Subcutaneous abdominal adipose tissue (tissue), 5 donors: ENCODE measurements around the gene AKAP13.
A peak's percentile ranks its signal among the peaks of the same experiment; 100 is the strongest.
"Not testable (repeated sequence)": the region's sequence is repeated elsewhere in the genome, so short reads cannot be mapped to it uniquely, and the experiment has no call there.

Source experiments
- H3K27ac ChIP-seq: one replicate; pipeline ENCODE4 v1.7.0; 2013; ENCODE audit warnings: low read depth, mild to moderate bottlenecking, inconsistent platforms, low read length, moderate library complexity
- H3K27me3 ChIP-seq, 5 donors: one replicate each; pipeline ENCODE4 v1.7.0; 2013; ENCODE audit warnings: low read length in 5 of 5, inconsistent platforms in 1 of 5; ENCODE audit not compliant: control insufficient read depth in 5 of 5, insufficient read depth in 4 of 5
- H3K36me3 ChIP-seq, 5 donors: one replicate each; pipeline ENCODE4 v1.7.0; 2013; ENCODE audit warnings: low read length in 5 of 5; ENCODE audit not compliant: control insufficient read depth in 5 of 5, insufficient read depth in 5 of 5
- H3K4me1 ChIP-seq, 5 donors: one replicate each; pipeline ENCODE4 v1.7.0; 2013; ENCODE audit warnings: low read length in 5 of 5, mild to moderate bottlenecking in 3 of 5, moderate library complexity in 1 of 5; ENCODE audit not compliant: control insufficient read depth in 5 of 5, insufficient read depth in 5 of 5
- H3K4me3 ChIP-seq, 5 donors: one replicate each; pipeline ENCODE4 v1.7.0; 2013; ENCODE audit warnings: low read length in 5 of 5, low read depth in 1 of 5
- H3K9ac ChIP-seq, 5 donors: one replicate each; pipeline ENCODE4 v1.7.0; 2013; ENCODE audit warnings: low read length in 5 of 5, mild to moderate bottlenecking in 4 of 5, moderate library complexity in 3 of 5
- H3K9me3 ChIP-seq, 5 donors: one replicate each; pipeline ENCODE4 v1.7.0; 2013; ENCODE audit warnings: low read length in 5 of 5; ENCODE audit not compliant: control insufficient read depth in 5 of 5
- donor health status: healthy.
- donor health status: healthy.
- donor health status: healthy.
- donor health status: healthy.
- donor health status: healthy.

Gene AKAP13

DNA sequence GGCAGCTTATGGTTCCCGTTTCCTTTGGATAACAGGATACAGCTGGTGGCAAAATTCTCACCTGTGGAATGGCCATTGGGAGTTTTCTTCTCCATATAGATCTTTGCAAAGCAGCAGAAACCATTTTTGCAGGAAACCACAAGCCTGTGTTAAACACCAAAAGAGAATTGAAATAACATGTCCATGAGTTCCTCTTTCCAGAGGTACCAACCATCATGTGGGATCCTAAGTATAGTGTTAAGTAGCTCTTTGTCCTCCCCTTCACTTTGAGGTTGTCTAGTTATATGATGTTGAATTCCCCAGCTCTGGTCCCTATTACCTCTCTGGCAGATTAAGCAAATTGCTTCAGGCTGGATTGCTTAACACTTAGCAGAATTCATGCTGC, 94.9 kb downstream of the AKAP13 start:
- Histone ChIP-seq H3K27ac (no peak overlapping the region), H3K4me1 (peaks cover 2 to 27% (median 19%) of the 10 kb centered on the region in 5 donors)

DNA sequence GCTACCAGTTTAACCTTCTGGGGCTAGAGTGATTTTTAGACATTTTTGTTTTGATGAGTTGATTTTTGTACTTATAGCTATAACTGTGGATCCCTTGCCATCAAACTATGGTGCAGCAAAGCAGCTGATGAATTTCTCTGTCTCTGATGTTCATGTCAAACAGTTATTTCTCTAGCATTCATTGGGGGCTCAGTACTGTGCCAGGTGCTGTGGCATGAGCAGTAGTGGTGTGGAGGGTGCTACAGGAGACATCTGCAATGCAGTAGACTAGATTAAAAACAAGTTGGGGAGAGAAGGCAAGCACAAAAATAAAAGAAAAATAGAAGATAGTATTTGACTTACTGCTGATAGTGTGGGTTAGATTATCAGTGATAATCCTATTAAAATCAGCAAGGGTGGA, 95.3 kb downstream of the AKAP13 start:
- Histone ChIP-seq H3K36me3 (no peaks in the 10 kb centered on the region), H3K9me3 (no peaks in the 10 kb centered on the region), H3K27me3 (no peaks in the 10 kb centered on the region), H3K4me1 (peaks cover 2 to 27% (median 19%) of the 10 kb centered on the region in 5 donors), H3K27ac (no peak overlapping the region), H3K9ac (no peak overlapping the region), H3K4me3 (no peak overlapping the region)

More for the DNA sequence above, 94.9 kb downstream of the AKAP13 start:
- Histone ChIP-seq H3K27me3 (no peaks in the 10 kb centered on the region), H3K9ac (no peak overlapping the region), H3K4me3 (no peak overlapping the region), H3K9me3 (no peaks in the 10 kb centered on the region), H3K36me3 (no peaks in the 10 kb centered on the region)

DNA sequence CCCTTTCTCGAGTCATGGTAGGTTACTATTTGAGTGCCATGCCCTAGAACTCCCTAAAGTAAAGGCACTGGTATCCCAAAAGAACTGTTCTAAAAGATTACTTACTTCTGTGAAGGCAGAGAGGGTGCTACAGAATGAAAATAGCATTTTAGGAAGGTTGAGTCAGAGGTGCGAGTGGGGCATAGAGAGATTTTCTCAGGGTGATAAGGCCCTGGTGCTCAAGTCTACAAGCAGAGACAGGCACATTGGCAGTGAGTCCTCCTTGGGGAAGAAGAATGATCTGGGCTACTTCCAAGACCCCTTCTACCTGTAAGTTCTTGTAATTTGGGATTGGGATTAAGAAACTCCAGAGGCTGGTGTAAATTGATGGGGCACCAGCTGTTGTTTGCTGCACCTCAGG, 96.7 kb downstream of the AKAP13 start:
- H3K9ac ChIP-seq: no peak overlapping the region
- H3K4me1 ChIP-seq: peaks cover 2 to 27% (median 19%) of the 10 kb centered on the region in 5 donors
- H3K27me3 ChIP-seq: no peaks in the 10 kb centered on the region
- H3K36me3 ChIP-seq: no peaks in the 10 kb centered on the region
- H3K9me3 ChIP-seq: no peaks in the 10 kb centered on the region
- no peak overlapping the region for H3K4me3 ChIP-seq
- H3K27ac ChIP-seq: no peak overlapping the region

DNA sequence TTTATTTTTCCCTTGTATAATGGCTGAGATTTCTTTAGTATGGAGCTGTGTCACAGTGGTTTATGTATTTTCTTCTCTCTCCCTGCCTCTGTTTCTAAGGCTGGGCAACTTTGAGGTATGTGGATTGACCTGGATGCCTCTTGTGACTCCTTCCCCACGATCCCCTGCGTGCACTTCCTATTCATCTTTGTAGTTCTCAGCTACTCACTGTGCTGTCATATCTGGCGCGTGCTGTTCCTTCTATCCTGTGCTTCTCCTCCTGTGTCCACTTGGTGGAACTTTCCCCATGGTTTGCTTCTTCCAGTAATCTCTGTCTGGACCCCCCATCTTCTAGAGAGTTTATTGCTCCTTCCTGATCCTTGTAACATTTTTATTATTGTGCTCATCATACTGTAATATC, 97.3 kb downstream of the AKAP13 start:
- no peak overlapping the region for H3K9ac ChIP-seq
- no peaks in the 10 kb centered on the region for H3K9me3 ChIP-seq
- H3K27me3 ChIP-seq: no peaks in the 10 kb centered on the region
- no peak overlapping the region for H3K4me3 ChIP-seq
- no peak overlapping the region for H3K27ac ChIP-seq
- no peaks in the 10 kb centered on the region for H3K36me3 ChIP-seq
- H3K4me1 ChIP-seq: peaks cover 2 to 27% (median 19%) of the 10 kb centered on the region in 5 donors

DNA sequence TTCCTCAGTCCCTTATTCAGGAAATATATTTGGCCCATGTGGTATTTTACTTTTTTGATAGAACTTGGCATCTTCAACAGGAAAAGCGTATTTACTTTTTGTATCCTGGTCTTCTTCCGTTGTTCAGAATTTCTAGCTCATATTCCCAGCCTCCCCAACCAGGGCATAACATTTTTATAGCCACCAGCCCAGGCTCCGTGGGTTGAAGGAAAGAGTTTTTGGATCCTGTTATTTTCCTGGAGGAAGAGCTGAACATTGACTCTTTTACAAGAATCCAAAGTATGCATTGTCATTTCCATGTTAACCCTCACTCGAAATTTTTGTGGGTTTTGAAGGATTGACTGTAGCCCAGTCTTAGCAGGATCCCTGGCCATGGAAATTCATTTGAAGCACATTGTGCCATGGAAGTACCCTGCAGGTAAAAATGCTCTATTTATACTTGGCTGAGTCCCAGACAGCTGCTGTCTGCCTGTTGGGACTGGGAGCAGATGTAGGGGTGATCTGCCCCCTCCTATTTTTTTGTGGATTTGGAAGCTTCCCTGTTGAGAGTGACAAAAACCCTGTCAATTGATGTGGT, 98.8 kb downstream of the AKAP13 start:
- H3K9ac ChIP-seq: peak overlapping the region in 1 of 5 donors; percentile 37
- peaks cover 2 to 27% (median 19%) of the 10 kb centered on the region in 5 donors for H3K4me1 ChIP-seq
- H3K27me3 ChIP-seq: no peaks in the 10 kb centered on the region
- no peak overlapping the region for H3K4me3 ChIP-seq
- no peaks in the 10 kb centered on the region for H3K36me3 ChIP-seq
- no peaks in the 10 kb centered on the region for H3K9me3 ChIP-seq
- H3K27ac ChIP-seq: no peak overlapping the region

DNA sequence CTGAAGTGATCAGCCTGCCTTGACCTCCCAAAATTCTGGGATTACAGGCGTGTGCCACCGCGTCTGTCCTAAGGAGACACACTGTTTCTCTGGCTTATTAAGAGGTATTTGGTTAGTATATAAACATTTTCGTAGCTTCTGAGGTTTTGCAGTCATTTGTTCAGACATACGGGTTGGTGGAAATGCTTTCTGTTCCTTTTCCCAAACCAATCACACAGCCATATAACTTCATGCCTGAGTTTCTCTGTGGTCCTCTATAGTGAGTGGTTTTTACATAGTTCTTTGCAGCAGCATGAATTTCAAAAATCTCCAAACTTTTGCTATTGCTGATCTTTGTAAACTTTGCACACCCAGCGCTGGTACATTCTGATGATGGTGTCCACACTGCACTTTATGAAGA, 100.5 kb downstream of the AKAP13 start:
- Histone ChIP-seq H3K9me3 (no peaks in the 10 kb centered on the region), H3K9ac (no peak overlapping the region), H3K27me3 (no peaks in the 10 kb centered on the region), H3K27ac (no peak overlapping the region), H3K4me1 (peaks cover 0 to 15% (median 10%) of the 10 kb centered on the region in 5 donors), H3K4me3 (no peak overlapping the region), H3K36me3 (no peaks in the 10 kb centered on the region)

DNA sequence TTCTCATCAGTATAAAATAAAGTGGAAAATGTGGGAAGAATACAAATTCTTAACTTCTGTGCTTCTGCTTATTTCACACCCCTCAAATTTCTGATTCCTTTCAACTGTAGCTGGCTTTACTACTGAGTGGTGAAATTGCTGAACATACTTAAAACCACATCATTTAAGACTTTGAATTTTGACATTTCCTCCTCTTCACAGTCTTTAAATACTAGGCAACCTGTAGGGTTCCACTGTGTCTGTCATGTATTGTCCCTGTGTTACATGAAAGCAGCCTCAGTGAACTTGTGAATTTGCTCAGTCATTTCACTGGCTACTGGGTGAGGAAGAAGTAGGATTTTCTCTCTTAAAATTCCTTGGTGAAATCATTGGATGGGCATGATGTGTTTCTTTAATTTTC, 101.1 kb downstream of the AKAP13 start:
- not testable (repeated sequence) for H3K4me3 ChIP-seq, H3K27ac ChIP-seq, H3K9me3 ChIP-seq, H3K36me3 ChIP-seq, H3K27me3 ChIP-seq, H3K9ac ChIP-seq
- peaks cover 0 to 15% (median 9%) of the 10 kb centered on the region in 5 donors for H3K4me1 ChIP-seq

GRCh38 chr15:85482894-85483293, 102.5 kb downstream of the AKAP13 start:
- Histone ChIP-seq H3K36me3 (peaks cover 0 to 2% (median 0%) of the 10 kb centered on the region in 5 donors), H3K4me3 (no peak overlapping the region), H3K27me3 (no peaks in the 10 kb centered on the region), H3K27ac (no peak overlapping the region), H3K4me1 (peaks cover 0 to 15% (median 7%) of the 10 kb centered on the region in 5 donors), H3K9me3 (no peaks in the 10 kb centered on the region), H3K9ac (no peak overlapping the region)

DNA sequence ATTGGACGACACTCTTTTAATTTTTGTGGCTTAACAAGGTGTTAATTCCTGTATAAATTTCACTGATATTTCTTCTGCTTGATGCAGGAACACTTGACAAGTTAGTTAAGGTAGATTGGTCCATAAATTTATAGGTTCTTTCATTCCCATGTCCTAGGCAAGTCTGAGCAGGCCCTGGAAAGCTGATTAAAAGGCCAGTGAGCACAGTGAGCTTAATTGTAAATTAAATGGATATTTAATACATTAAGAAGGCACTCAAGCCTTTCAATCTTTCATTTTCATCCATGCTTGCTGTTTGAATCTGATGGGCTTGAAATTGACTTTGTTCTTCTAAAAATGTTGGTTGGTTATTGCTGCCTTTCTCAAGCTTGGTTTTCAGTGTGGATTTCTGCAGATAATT, 103.6 kb downstream of the AKAP13 start:
- not testable (repeated sequence) for H3K9me3 ChIP-seq, H3K4me1 ChIP-seq, H3K36me3 ChIP-seq, H3K4me3 ChIP-seq, H3K9ac ChIP-seq, H3K27me3 ChIP-seq, H3K27ac ChIP-seq

GRCh38 chr15:85484923-85485322, 104.5 kb downstream of the AKAP13 start:
- H3K36me3 ChIP-seq, H3K4me3 ChIP-seq, H3K4me1 ChIP-seq, H3K9me3 ChIP-seq, H3K27ac ChIP-seq, H3K9ac ChIP-seq, H3K27me3 ChIP-seq: not testable (repeated sequence)
